Keratinocyte (primary cell): ENCODE measurements around the gene GRIP1. TPM values are rescaled to one million over a fixed set of nuclear protein-coding genes. Genes with fewer than 3 reads are reported as not detected.

ENCODE experiments used
- DNase-seq: peaks from one replicate; pipeline ENCODE4 v3.0.0-alpha.2; 2011; ENCODE audit warnings: low read depth, missing footprints, low spot score
- FAIRE-seq: peaks from 2 replicates; lab custom pipeline; 2011; peaks lifted over from hg19 to GRCh38; lab: Jason Lieb, UNC
- H2AFZ ChIP-seq: 2 replicates; pipeline ENCODE4 v1.6.0; 2012; ENCODE audit warnings: low read length, control low read depth, inconsistent platforms; ENCODE audit not compliant: control insufficient read depth
- H3K27ac ChIP-seq: 2 replicates; pipeline ENCODE4 v1.5.1; 2011; ENCODE audit warnings: low read length; ENCODE audit not compliant: control insufficient read depth, insufficient read depth
- H3K27me3 ChIP-seq: 3 replicates; pipeline ENCODE4 v1.6.0; 2011; ENCODE audit warnings: low read length; ENCODE audit not compliant: control insufficient read depth, insufficient read depth; ENCODE audit errors: extremely low read depth
- H3K36me3 ChIP-seq, 2 experiments: 2 replicates in 1 of 2; 3 replicates in 1 of 2; pipeline ENCODE4 v1.5.1; 2011; ENCODE audit warnings: low read length in 2 of 2, mild to moderate bottlenecking in 1 of 2; ENCODE audit not compliant: control insufficient read depth in 2 of 2, insufficient read depth in 2 of 2; ENCODE audit errors: extremely low read depth in 1 of 2
- H3K4me1 ChIP-seq: 3 replicates; pipeline ENCODE4 v1.5.1; 2011; ENCODE audit warnings: low read length; ENCODE audit not compliant: control insufficient read depth, insufficient read depth; ENCODE audit errors: extremely low read depth
- H3K4me2 ChIP-seq: 3 replicates; pipeline ENCODE4 v1.6.0; 2011; ENCODE audit warnings: low read depth, low read length; ENCODE audit not compliant: control insufficient read depth, insufficient read depth; ENCODE audit errors: extremely low read depth
- H3K4me3 ChIP-seq, 3 experiments: fragments of 200-600 bp in 1 of 3; sonication (generic) in 1 of 3; 2 replicates in 2 of 3; 3 replicates in 1 of 3; pipeline ENCODE4 v1.5.1; 2011 to 2016; ENCODE audit warnings: low read length in 3 of 3, mild to moderate bottlenecking in 3 of 3, control low read depth in 2 of 3, inconsistent platforms in 1 of 3, low read depth in 1 of 3, mixed read lengths in 1 of 3, mixed run types in 1 of 3, moderate library complexity in 1 of 3; ENCODE audit not compliant: control insufficient read depth in 2 of 3, insufficient read depth in 2 of 3; ENCODE audit errors: extremely low read depth in 1 of 3
- H3K79me2 ChIP-seq: 2 replicates; pipeline ENCODE4 v1.6.0; 2012; ENCODE audit warnings: low read length; ENCODE audit not compliant: control insufficient read depth, insufficient read depth
- H3K9ac ChIP-seq: 3 replicates; pipeline ENCODE4 v1.6.0; 2011; ENCODE audit warnings: low read length; ENCODE audit not compliant: control insufficient read depth, insufficient read depth; ENCODE audit errors: extremely low read depth
- H3K9me1 ChIP-seq: 3 replicates; pipeline ENCODE4 v1.6.0; 2011; ENCODE audit warnings: low read length; ENCODE audit not compliant: control insufficient read depth, insufficient read depth; ENCODE audit errors: extremely low read depth
- H3K9me3 ChIP-seq: 2 replicates; pipeline ENCODE4 v1.5.1; 2012; ENCODE audit warnings: low read depth, low read length; ENCODE audit not compliant: control insufficient read depth
- H4K20me1 ChIP-seq: 3 replicates; pipeline ENCODE4 v1.6.0; 2011; ENCODE audit warnings: low read length; ENCODE audit not compliant: control insufficient read depth, insufficient read depth; ENCODE audit errors: extremely low read depth
- CTCF ChIP-seq, 3 experiments: IDR thresholded peaks in 1 of 3; conservative IDR thresholded peaks in 1 of 3; optimal IDR thresholded peaks in 1 of 3; 2 replicates in 2 of 3; 3 replicates in 1 of 3; pipeline versions ENCODE3 to v1.5.1; 2011; ENCODE audit warnings: low read length in 3 of 3, mild to moderate bottlenecking in 3 of 3, moderate library complexity in 2 of 3, control low read depth in 1 of 3, inconsistent platforms in 1 of 3; ENCODE audit not compliant: insufficient read depth in 2 of 3; ENCODE audit errors: extremely low read depth in 1 of 3
- EZH2 ChIP-seq: IDR thresholded peaks from one replicate; pipeline ENCODE4 v1.6.1; 2012; ENCODE audit warnings: inconsistent platforms, mild to moderate bottlenecking, low read length, moderate library complexity
- dilution Hi-C: fragments of 300-500 bp; cut with MboI; formaldehyde crosslinking; loops from one replicate; pipeline ENCODE4 v1.7.0; 2020; ENCODE audit warnings: low sequenced_read_pairs; ENCODE audit not compliant: extremely low pct_ligation_motif_present
- polyA plus RNA-seq, 5 experiments: library from polyadenylated mRNA; depleted of rRNA in 3 of 5; stranded (reverse) in 3 of 5; stranded (forward) in 1 of 5; unstranded in 1 of 5; fragments of >200 nt; gene quantifications; 1 replicate in 1 of 5; 2 replicates in 3 of 5; 3 replicates in 1 of 5; pipeline versions ENCODE4 v1.2.1 to v1.2.3, GENCODE V29; 2011 to 2012; ENCODE audit warnings: missing spikeins in 2 of 5, low read depth in 1 of 5, low replicate concordance in 1 of 5

GRIP1 gene
- polyA plus RNA-seq, 1 donor (not counting 4 experiments of a cell fraction or from before 2014, with no cell fraction given): 6.7 TPM

GRCh38 chr12:66550626-66551025 is 128.2 kb downstream of the GRIP1 start:
- Histone ChIP-seq H3K4me2 (no peak overlapping the region), H3K36me3 (no peaks in the 10 kb centered on the region), H3K9ac (no peak overlapping the region), H3K27ac (no peak overlapping the region), H3K4me3 (no peak overlapping the region), H3K27me3 (no peaks in the 10 kb centered on the region), H4K20me1 (no peaks in the 10 kb centered on the region), H3K9me1 (no peaks in the 10 kb centered on the region), H3K9me3 (no peaks in the 10 kb centered on the region), H3K4me1 (peaks cover 4% of the 10 kb centered on the region), H3K79me2 (no peaks in the 10 kb centered on the region), H2AFZ (no peak overlapping the region)
- dilution Hi-C loops: no loop called here
- no peak for DNase-seq
- TF ChIP-seq CTCF (optimal IDR thresholded peaks at IDR 0.05 in 1 of 3, IDR thresholded peaks at IDR 0.05 in 1 of 3, conservative IDR thresholded peaks at IDR 0.05 in 1 of 3; ENCODE audit: extremely low read depth in 1 of 3, insufficient read depth in 2 of 3, low read length in 3 of 3) (no peak), EZH2 (no peak)
- no peak for FAIRE-seq

- H3K4me3 ChIP-seq: no peak overlapping the region
- no peak overlapping the region for H3K27ac ChIP-seq
- dilution Hi-C loops: no loop called here
- no peaks in the 10 kb centered on the region for H3K79me2 ChIP-seq
- FAIRE-seq (no peak), DNase-seq (no peak)
- TF ChIP-seq CTCF (optimal IDR thresholded peaks at IDR 0.05 in 1 of 3, IDR thresholded peaks at IDR 0.05 in 1 of 3, conservative IDR thresholded peaks at IDR 0.05 in 1 of 3; ENCODE audit: extremely low read depth in 1 of 3, insufficient read depth in 2 of 3, low read length in 3 of 3) (peak in 1 of 3 experiments; percentile 1), EZH2 (no peak)
- no peaks in the 10 kb centered on the region for H3K9me3 ChIP-seq
- H3K4me1 ChIP-seq: peaks cover 4% of the 10 kb centered on the region
- H3K36me3 ChIP-seq: no peaks in the 10 kb centered on the region
- no peaks in the 10 kb centered on the region for H3K27me3 ChIP-seq
- H4K20me1 ChIP-seq: no peaks in the 10 kb centered on the region
- H3K4me2 ChIP-seq: no peak overlapping the region
- no peak overlapping the region for H2AFZ ChIP-seq
- H3K9me1 ChIP-seq: no peaks in the 10 kb centered on the region
- H3K9ac ChIP-seq: no peak overlapping the region
Observed at GRCh38 chr12:66549050-66549389, 129.9 kb downstream of the GRIP1 start.
